K562 (cell line): Measurements from ENCODE around the gene ABHD8. TPM values are rescaled to one million over a fixed set of nuclear protein-coding genes. Genes with fewer than 3 reads are reported as not detected.

ENCODE experiments used
- DACH1 ChIP-seq: fragments of 450-650 bp; IDR thresholded peaks from 2 replicates; pipeline ENCODE4 v1.6.1; 2018; ENCODE audit not compliant: partially characterized antibody
- E2F4 ChIP-seq: sonication (generic); formaldehyde crosslinking; IDR thresholded peaks from 2 replicates; pipeline ENCODE4 v1.8.0; 2022; ENCODE audit warnings: mild to moderate bottlenecking, low read depth, missing genetic modification reagents
- E4F1 ChIP-seq: fragments of 250-450 bp; sonication (Bioruptor Pico); IDR thresholded peaks from 2 replicates; pipeline ENCODE4 v1.5.0; 2021; ENCODE audit warnings: mild to moderate bottlenecking, borderline replicate concordance
- ETV5 ChIP-seq: sonication (generic); formaldehyde crosslinking; IDR thresholded peaks from 2 replicates; pipeline ENCODE4 v1.4.0; 2020; ENCODE audit warnings: low read depth, mild to moderate bottlenecking, missing genetic modification reagents
- FOXK1 ChIP-seq: sonication (generic); formaldehyde crosslinking; IDR thresholded peaks from 2 replicates; pipeline ENCODE4 v1.8.0; 2022; ENCODE audit warnings: missing genetic modification reagents, mild to moderate bottlenecking, borderline replicate concordance
- HLTF ChIP-seq: fragments of 450-650 bp; IDR thresholded peaks from 2 replicates; pipeline ENCODE4 v1.6.1; 2016
- PRPF4 ChIP-seq: fragments of 200-400 bp; formaldehyde crosslinking; IDR thresholded peaks from one replicate; pipeline ENCODE4 v1.6.1; 2017; ENCODE audit warnings: low read length, low read depth, mild to moderate bottlenecking; ENCODE audit not compliant: insufficient read depth, poor library complexity, severe bottlenecking
- PYGO2 ChIP-seq: fragments of 450-650 bp; IDR thresholded peaks from 2 replicates; pipeline ENCODE4 v1.6.1; 2016; ENCODE audit warnings: mild to moderate bottlenecking, missing genetic modification characterization, moderate library complexity, missing compliant biosample characterization
- SIN3A ChIP-seq, 2 experiments: fragments of 150-350 bp in 1 of 2; IDR thresholded peaks; 2 replicates each; pipeline ENCODE4 v1.6.1; 2011 to 2016; ENCODE audit warnings: borderline replicate concordance in 2 of 2, low read depth in 2 of 2, low read length in 2 of 2, mild to moderate bottlenecking in 2 of 2, moderate library complexity in 2 of 2; ENCODE audit not compliant: control insufficient read depth in 1 of 2
- SNRNP70 ChIP-seq: fragments of 200-400 bp; formaldehyde crosslinking; optimal IDR thresholded peaks from 2 replicates; pipeline ENCODE3; 2017; ENCODE audit warnings: low read depth, low read length
- TAF9B ChIP-seq: fragments of 450-650 bp; IDR thresholded peaks from 2 replicates; pipeline ENCODE4 v1.6.1; 2018; ENCODE audit warnings: mild to moderate bottlenecking; ENCODE audit not compliant: partially characterized antibody
- XRCC5 ChIP-seq: fragments of 200-400 bp; formaldehyde crosslinking; IDR thresholded peaks from 2 replicates; pipeline ENCODE4 v1.6.1; 2017; ENCODE audit warnings: low read depth, mild to moderate bottlenecking, low read length
- ZC3H8 ChIP-seq: fragments of 450-650 bp; IDR thresholded peaks from 2 replicates; pipeline ENCODE4 v1.6.1; 2017
- ZFPM2 ChIP-seq: fragments of 250-450 bp; sonication (Bioruptor Pico); IDR thresholded peaks from 2 replicates; pipeline ENCODE4 v1.5.1; 2022; ENCODE audit warnings: mild to moderate bottlenecking
- ZNF121 ChIP-seq: sonication (generic); formaldehyde crosslinking; conservative IDR thresholded peaks from 2 replicates; pipeline ENCODE4 v1.8.0; 2022; ENCODE audit warnings: missing genetic modification reagents
- polyA plus RNA-seq, 8 experiments: library from polyadenylated mRNA; depleted of rRNA in 4 of 8; stranded (reverse) in 5 of 8; unstranded in 3 of 8; fragments of >200 nt; fragmentation: Nextera tagmentation in 2 of 8; fragmentation: Illumina TruSeq in 1 of 8; extraction: Ambion mirVana in 2 of 8; extraction: Trizol in 1 of 8; gene quantifications; 2 replicates each; pipeline versions ENCODE4 v1.2.1 to v1.2.3, GENCODE V29; 2011 to 2014; ENCODE audit warnings: inconsistent platforms in 1 of 8, missing spikeins in 1 of 8
- total RNA-seq, 7 experiments: library from RNA; depleted of rRNA in 6 of 7; stranded (reverse); fragments of >200 nt in 6 of 7; fragmentation: Illumina TruSeq in 2 of 7; extraction: Trizol in 2 of 7; gene quantifications; 2 replicates each; pipeline versions ENCODE4 v1.2.1 to v1.2.3, GENCODE V29; 2011 to 2021; ENCODE audit warnings: low replicate concordance in 1 of 7
- TF ChIP-seq, protein P1 (sequence below): fragments of 250-450 bp; sonication (Bioruptor Pico); IDR thresholded peaks from 2 replicates; pipeline ENCODE4 v1.4.0; 2020; ENCODE audit warnings: borderline replicate concordance
- TF ChIP-seq, protein P2 (sequence below): sonication (generic); formaldehyde crosslinking; IDR thresholded peaks from 2 replicates; pipeline ENCODE4 v1.8.0; 2023; ENCODE audit warnings: mild to moderate bottlenecking, missing genetic modification reagents
- TF ChIP-seq, protein P3 (sequence below): sonication (generic); formaldehyde crosslinking; IDR thresholded peaks from 2 replicates; pipeline ENCODE4 v1.8.1; 2023; ENCODE audit warnings: mild to moderate bottlenecking, missing genetic modification reagents

The ABHD8 gene
- total and polyA plus RNA-seq, 9 of the 15 experiments (the other 6 are each of a cell fraction or from before 2014, with no cell fraction given): 0.04 to 6.6 (median 2.0) TPM; not detected in 1

DNA sequence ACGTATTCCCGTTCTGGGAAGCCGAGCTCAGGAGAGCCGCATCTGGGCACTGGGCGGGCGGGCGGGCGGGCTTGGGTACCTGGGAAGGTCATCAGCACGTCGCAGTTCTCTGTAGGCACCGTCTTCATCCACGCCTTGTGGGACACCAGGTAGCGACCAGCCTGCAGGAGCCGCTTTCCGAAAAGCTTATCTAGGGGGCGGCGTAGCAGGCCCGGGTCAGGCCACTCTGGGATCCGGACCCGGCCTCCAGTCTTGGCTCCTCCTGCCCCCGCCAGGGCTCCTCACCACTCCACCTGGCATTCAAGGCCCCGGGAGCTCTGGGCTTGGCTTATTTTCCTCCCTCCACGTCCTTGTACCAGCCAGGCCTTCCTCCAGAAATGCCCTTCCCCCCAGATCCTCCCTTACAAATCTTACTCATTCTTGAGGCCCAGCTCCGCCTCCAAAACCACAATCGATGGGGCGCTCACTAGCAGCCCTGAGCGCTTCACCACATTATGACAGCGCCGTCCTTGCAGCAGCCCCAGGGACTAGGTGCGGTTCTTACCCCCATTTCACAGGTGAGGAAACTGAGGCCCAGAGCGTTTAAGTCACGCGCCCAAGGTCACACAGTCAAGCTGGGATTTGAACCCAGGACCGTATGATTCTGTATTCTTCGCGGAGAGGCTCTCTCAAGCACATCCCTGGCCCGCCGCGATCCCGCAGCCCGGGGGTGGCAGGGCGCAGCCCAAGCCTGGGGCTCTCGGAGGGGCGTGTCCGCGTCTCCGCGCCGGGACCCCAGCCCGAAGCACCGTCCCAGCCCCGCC is 30.6 kb upstream of the ABHD8 start (continued):
- TF ChIP-seq PRPF4: no peak
- TF ChIP-seq, protein P1, sequence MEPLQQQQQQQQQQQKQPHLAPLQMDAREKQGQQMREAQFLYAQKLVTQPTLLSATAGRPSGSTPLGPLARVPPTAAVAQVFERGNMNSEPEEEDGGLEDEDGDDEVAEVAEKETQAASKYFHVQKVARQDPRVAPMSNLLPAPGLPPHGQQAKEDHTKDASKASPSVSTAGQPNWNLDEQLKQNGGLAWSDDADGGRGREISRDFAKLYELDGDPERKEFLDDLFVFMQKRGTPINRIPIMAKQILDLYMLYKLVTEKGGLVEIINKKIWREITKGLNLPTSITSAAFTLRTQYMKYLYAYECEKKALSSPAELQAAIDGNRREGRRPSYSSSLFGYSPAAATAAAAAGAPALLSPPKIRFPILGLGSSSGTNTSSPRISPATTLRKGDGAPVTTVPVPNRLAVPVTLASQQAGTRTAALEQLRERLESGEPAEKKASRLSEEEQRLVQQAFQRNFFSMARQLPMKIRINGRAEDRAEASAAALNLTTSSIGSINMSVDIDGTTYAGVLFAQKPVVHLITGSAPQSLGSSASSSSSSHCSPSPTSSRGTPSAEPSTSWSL (CRISPR knock-in tag): no peak
- TF ChIP-seq, protein P2, sequence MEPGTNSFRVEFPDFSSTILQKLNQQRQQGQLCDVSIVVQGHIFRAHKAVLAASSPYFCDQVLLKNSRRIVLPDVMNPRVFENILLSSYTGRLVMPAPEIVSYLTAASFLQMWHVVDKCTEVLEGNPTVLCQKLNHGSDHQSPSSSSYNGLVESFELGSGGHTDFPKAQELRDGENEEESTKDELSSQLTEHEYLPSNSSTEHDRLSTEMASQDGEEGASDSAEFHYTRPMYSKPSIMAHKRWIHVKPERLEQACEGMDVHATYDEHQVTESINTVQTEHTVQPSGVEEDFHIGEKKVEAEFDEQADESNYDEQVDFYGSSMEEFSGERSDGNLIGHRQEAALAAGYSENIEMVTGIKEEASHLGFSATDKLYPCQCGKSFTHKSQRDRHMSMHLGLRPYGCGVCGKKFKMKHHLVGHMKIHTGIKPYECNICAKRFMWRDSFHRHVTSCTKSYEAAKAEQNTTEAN (CRISPR knock-in tag): no peak
- no peak for TF ChIP-seq ZFPM2 (CRISPR knock-in tag)
- TF ChIP-seq ZNF121 (CRISPR knock-in tag): no peak
- TF ChIP-seq TAF9B: no peak
- no peak; the same call in 1 of the 2 replicates for TF ChIP-seq ETV5
- TF ChIP-seq FOXK1 (CRISPR knock-in tag): no peak
- TF ChIP-seq SNRNP70: no peak
- TF ChIP-seq XRCC5: peak; percentile 86
- TF ChIP-seq, protein P3, sequence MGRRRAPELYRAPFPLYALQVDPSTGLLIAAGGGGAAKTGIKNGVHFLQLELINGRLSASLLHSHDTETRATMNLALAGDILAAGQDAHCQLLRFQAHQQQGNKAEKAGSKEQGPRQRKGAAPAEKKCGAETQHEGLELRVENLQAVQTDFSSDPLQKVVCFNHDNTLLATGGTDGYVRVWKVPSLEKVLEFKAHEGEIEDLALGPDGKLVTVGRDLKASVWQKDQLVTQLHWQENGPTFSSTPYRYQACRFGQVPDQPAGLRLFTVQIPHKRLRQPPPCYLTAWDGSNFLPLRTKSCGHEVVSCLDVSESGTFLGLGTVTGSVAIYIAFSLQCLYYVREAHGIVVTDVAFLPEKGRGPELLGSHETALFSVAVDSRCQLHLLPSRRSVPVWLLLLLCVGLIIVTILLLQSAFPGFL (CRISPR knock-in tag): no peak
- TF ChIP-seq E2F4: no peak
- no peak for TF ChIP-seq ZC3H8
- no peak for TF ChIP-seq PYGO2 (tag)
- TF ChIP-seq E4F1 (CRISPR knock-in tag): no peak
- TF ChIP-seq HLTF: no peak
- TF ChIP-seq SIN3A (IDR thresholded peaks at IDR 0.05; ENCODE audit: borderline replicate concordance in 2 of 2, control insufficient read depth in 1 of 2, low read depth in 2 of 2, low read length in 2 of 2): 0 out of 4 replicates have a peak, but pooled peaks of 1 of the 2 experiments have one; percentile 12
- peak; percentile 72 for TF ChIP-seq DACH1
